Activated T-helper 1 cell treated with anti-CD3 and anti-CD28 coated beads, Interleukin-12 subunit alpha, Interleukin-12 subunit beta, Interleukin-2, Interleukin-4 antibody, amounts not matched to agents 30 ng/mL and 10 ng/mL and 1 ng/mL, durations not matched to agents 14 hours and 24 hours and 36 hours (primary cell): Measurements from ENCODE around the gene MIR17HG. TPM values are rescaled to one million over a fixed set of nuclear protein-coding genes. Genes with fewer than 3 reads are reported as not detected.

ENCODE experiments used
- DNase-seq: peaks from one replicate; pipeline ENCODE4 v3.0.0; 2021; ENCODE audit warnings: low spot score
- H3K27ac Mint-ChIP-seq: one replicate; pipeline ENCODE4 v1.8.0; 2021; ENCODE audit warnings: mild to moderate bottlenecking, mixed read lengths
- H3K27me3 Mint-ChIP-seq: one replicate; pipeline ENCODE4 v1.8.0; 2022; ENCODE audit warnings: mild to moderate bottlenecking, moderate library complexity, mixed read lengths; ENCODE audit not compliant: insufficient read depth
- H3K36me3 Mint-ChIP-seq: one replicate; pipeline ENCODE4 v1.8.0; 2021; ENCODE audit warnings: low read depth, mixed read lengths
- H3K4me1 Mint-ChIP-seq: one replicate; pipeline ENCODE4 v1.8.0; 2021; ENCODE audit warnings: low read depth, mixed read lengths
- H3K4me3 Mint-ChIP-seq: one replicate; pipeline ENCODE4 v1.8.0; 2021; ENCODE audit warnings: mild to moderate bottlenecking, moderate library complexity, mixed read lengths
- H3K9me3 Mint-ChIP-seq: one replicate; pipeline ENCODE4 v1.8.0; 2021; ENCODE audit warnings: mixed read lengths
- intact Hi-C: fragments of 100-400 bp; cut with micrococcal nuclease; formaldehyde crosslinking; loops from one replicate; pipeline ENCODE4 v1.15.1; 2024
- total RNA-seq: library from RNA; stranded (reverse); gene quantifications from 2 replicates; pipeline ENCODE4 v1.2.3, GENCODE V29; 2022

Gene MIR17HG
- total RNA-seq, 1 donor from 2014 or later: 46.5 TPM

DNA sequence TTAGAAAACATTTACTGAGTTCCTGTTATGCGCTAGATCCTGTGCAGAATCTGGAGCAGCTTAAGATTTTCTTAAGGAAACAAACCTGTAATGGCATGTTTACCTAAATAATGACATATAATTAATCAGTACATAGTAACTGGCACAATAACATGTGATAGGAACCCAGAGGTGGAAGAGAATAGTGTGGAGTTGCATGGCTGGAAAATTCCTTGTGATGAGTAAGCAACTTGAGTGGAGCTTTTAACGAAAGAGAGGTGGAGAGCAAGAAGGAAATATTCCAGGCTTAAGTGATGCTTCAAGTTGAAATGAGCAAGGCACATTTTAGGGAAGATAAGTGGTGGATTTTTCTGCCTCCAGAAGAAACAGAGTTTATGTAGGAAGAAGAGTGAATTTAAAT is 41.7 kb downstream of the MIR17HG start:
- Mint-ChIP-seq H3K27me3 (peaks cover 45% of the 10 kb centered on the region), H3K9me3 (no peaks in the 10 kb centered on the region), H3K36me3 (no peaks in the 10 kb centered on the region), H3K4me3 (no peak overlapping the region), H3K4me1 (no peaks in the 10 kb centered on the region), H3K27ac (no peak overlapping the region)
- no peak for DNase-seq
- intact Hi-C loops: no loop called here

- intact Hi-C loops: no loop called here
- H3K9me3 Mint-ChIP-seq: no peaks in the 10 kb centered on the region
Measured at GRCh38 chr13:91397595-91397994, 50.1 kb downstream of the MIR17HG start.

GRCh38 chr13:91398413-91399188 is 51.1 kb downstream of the MIR17HG start, which contains the start of gene GPC5:
Gene GPC5, plus strand, starts transcription at chr13:91398621.
- peaks cover 15% of the 10 kb centered on the region for H3K4me1 Mint-ChIP-seq
- H3K36me3 Mint-ChIP-seq: no peaks in the 10 kb centered on the region
- no peaks in the 10 kb centered on the region for H3K9me3 Mint-ChIP-seq
- H3K27me3 Mint-ChIP-seq: peaks cover 63% of the 10 kb centered on the region
- no peak within 1 kb of the TSS for H3K27ac Mint-ChIP-seq
- peak within 1 kb of the TSS; percentile 76 for H3K4me3 Mint-ChIP-seq
- intact Hi-C loops: loop anchor here (1.0 to 2.0 kb wide), 3 partner anchors 24 to 85 kb away; partner anchors contain the start of gene MIR17HG
- DNase-seq: peak; percentile 79

More at GRCh38 chr13:91397595-91397994, 50.1 kb downstream of the MIR17HG start:
- no peaks in the 10 kb centered on the region for H3K36me3 Mint-ChIP-seq
- H3K27me3 Mint-ChIP-seq: peaks cover 55% of the 10 kb centered on the region
- DNase-seq: no peak
- no peak overlapping the region for H3K27ac Mint-ChIP-seq
- peaks cover 15% of the 10 kb centered on the region for H3K4me1 Mint-ChIP-seq
- H3K4me3 Mint-ChIP-seq: no peak overlapping the region

- peaks cover 61% of the 10 kb centered on the region for H3K27me3 Mint-ChIP-seq
- intact Hi-C loops: loop anchor here (2.0 kb wide), 1 partner anchor 25 kb away; no protein-coding TSS in a partner anchor
- peaks cover 15% of the 10 kb centered on the region for H3K4me1 Mint-ChIP-seq
- no peak overlapping the region for H3K27ac Mint-ChIP-seq
- H3K4me3 Mint-ChIP-seq: peak overlapping the region; percentile 76
- no peaks in the 10 kb centered on the region for H3K36me3 Mint-ChIP-seq
- DNase-seq: no peak
- H3K9me3 Mint-ChIP-seq: no peaks in the 10 kb centered on the region
Measured at GRCh38 chr13:91399189-91400062, 51.9 kb downstream of the MIR17HG start.

GRCh38 chr13:91400063-91400399 is 52.5 kb downstream of the MIR17HG start:
- H3K36me3 Mint-ChIP-seq: no peaks in the 10 kb centered on the region
- H3K9me3 Mint-ChIP-seq: no peaks in the 10 kb centered on the region
- peaks cover 57% of the 10 kb centered on the region for H3K27me3 Mint-ChIP-seq
- intact Hi-C loops: no loop called here
- H3K4me3 Mint-ChIP-seq: no peak overlapping the region
- H3K27ac Mint-ChIP-seq: no peak overlapping the region
- H3K4me1 Mint-ChIP-seq: peaks cover 15% of the 10 kb centered on the region
- DNase-seq: no peak

- no peak for DNase-seq
- Mint-ChIP-seq H3K27ac (no peak overlapping the region), H3K27me3 (peaks cover 59% of the 10 kb centered on the region), H3K4me3 (no peak overlapping the region), H3K4me1 (peaks cover 15% of the 10 kb centered on the region), H3K9me3 (no peaks in the 10 kb centered on the region), H3K36me3 (no peaks in the 10 kb centered on the region)
- intact Hi-C loops: no loop called here
Measured at GRCh38 chr13:91400671-91401070, 53.2 kb downstream of the MIR17HG start.

DNA sequence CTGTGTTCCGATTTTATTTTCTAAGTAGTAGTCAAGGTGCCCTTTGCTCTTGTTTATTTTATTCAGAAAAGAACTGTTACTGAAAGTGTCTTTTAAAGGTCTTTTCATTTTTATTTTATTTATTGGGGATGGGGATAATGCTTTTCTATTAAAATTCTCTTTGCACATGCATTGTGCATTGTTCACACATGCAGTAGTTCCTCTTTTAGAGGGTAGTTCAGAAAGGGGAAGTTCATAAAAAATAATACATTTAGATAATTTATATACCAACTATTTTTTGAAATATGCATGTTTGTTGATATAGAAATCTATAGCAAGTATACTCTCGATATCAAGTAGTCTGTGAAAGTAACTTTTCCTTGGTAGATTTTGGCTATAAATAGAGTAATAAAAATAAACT is 54.4 kb downstream of the MIR17HG start:
- H3K36me3 Mint-ChIP-seq: no peaks in the 10 kb centered on the region
- H3K9me3 Mint-ChIP-seq: no peaks in the 10 kb centered on the region
- intact Hi-C loops: no loop called here
- DNase-seq: no peak
- H3K4me3 Mint-ChIP-seq: no peak overlapping the region
- no peak overlapping the region for H3K27ac Mint-ChIP-seq
- H3K27me3 Mint-ChIP-seq: peaks cover 51% of the 10 kb centered on the region
- peaks cover 15% of the 10 kb centered on the region for H3K4me1 Mint-ChIP-seq

Other genes with a start within 250 kb of the MIR17HG start
- 0.22 TPM in 1 of 2 replicates, not detected in the other for gene GPC5, start 50.9 kb downstream of the MIR17HG start, total RNA-seq